Measurements from ENCODE around the gene CUTA.

GRCh38 chr6:33432546-33432945 lies 14.6 kb upstream of the CUTA start:
- no peak for TF ChIP-seq POLR2AphosphoS5 (IDR thresholded peaks at IDR 0.05; ENCODE audit: low read depth, low read length)
- TF ChIP-seq POLR2A (IDR thresholded peaks at IDR 0.05; ENCODE audit: low read depth, low read length): no peak
